HG03520 (cell line): Measurements from ENCODE around the gene TYMP.

Experiments used
- ATAC-seq: cut with Tn5 transposase; IDR thresholded peaks from one replicate; pipeline ENCODE4 v1.9.1; 2021; ENCODE audit warnings: mild to moderate bottlenecking, moderate library complexity; ENCODE audit not compliant: unreplicated experiment

TYMP gene

DNA sequence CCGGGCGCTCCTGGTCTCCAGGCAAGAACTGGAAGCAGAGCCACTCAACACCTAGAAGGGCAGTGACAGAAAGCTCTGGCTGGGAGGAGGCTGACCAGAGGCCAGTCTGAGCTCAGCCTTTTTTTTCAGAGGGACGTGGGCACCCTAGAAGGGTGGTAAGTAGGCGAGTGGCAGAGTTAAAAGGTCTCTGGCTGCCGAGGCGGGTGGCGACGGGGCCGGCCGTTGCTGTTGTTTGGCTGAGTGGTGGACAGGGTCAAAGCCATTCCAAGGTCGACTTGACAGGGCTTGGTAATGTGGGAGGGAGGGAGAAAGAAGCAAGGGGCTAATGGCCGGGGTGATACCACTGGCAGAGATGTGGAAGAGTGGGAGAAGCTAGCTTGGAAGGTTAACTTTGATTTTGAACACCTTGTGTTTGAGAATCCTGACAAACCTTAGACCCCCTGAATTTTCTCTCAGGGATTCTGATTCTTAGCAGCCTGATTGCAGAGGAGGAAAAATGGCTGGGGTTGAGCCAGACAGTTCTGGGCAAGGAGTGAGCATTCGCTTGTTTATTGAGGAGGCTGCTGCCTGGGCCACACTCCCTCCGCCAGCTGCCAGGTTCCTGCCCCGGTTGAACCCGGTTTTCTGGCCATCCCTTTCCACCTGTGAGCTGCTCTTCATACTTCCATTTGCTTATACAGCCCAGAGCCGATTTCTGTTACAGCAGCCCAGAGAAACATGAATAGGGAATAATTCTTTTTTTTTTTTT is 33.8 kb upstream of the TYMP start:
- ATAC-seq = no peak

DNA sequence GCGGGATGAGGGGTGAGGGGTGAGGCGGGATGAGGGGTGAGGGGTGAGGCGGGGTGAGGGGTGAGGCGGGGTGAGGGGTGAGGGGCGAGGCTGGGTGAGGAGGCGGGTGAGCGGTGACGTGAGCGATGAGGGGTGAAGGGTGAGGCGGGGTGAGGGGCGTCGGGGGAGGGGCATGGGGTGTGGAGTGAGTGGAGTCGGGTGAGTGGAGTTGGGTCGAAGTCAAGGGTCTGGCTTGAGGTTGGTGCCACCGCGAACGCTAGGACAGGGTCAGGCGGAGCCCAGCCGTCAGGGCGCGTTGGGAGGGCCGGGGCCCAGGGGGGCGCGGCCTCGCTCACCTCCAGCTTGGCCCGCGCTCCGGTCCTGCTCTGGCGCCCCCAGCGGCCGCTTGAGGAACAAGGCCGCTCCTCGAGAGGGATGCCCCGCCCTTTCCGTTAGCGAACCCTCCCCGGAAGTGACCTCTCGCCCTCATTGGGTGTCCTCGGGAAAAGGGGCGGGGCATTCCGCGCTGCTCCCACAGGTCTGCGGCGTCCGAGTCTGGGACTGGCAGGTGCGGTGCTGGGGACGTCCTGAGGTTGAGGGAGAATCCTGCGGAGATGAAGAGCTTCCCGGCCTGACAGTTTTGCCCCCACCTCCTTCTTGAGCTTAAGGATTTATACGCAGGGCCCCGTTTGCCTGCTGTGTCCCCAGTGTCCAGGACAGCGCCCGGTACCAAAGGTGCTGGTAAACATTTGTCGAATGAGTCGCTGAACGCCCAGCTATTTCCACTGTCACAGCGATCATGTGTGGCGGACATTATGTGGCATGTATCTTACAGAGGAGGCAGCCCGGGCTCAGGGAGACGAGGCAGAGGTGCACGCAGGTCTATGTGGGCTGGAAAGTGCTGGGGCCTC is 33.0 kb upstream of the TYMP start, which contains the start of gene SYCE3:
TSS of gene SYCE3 (minus strand) at position 397 of the 890 bp plus-strand sequence. CDS start 6,514 bp downstream, outside the sequence.
- ATAC-seq = peak; percentile 91

DNA sequence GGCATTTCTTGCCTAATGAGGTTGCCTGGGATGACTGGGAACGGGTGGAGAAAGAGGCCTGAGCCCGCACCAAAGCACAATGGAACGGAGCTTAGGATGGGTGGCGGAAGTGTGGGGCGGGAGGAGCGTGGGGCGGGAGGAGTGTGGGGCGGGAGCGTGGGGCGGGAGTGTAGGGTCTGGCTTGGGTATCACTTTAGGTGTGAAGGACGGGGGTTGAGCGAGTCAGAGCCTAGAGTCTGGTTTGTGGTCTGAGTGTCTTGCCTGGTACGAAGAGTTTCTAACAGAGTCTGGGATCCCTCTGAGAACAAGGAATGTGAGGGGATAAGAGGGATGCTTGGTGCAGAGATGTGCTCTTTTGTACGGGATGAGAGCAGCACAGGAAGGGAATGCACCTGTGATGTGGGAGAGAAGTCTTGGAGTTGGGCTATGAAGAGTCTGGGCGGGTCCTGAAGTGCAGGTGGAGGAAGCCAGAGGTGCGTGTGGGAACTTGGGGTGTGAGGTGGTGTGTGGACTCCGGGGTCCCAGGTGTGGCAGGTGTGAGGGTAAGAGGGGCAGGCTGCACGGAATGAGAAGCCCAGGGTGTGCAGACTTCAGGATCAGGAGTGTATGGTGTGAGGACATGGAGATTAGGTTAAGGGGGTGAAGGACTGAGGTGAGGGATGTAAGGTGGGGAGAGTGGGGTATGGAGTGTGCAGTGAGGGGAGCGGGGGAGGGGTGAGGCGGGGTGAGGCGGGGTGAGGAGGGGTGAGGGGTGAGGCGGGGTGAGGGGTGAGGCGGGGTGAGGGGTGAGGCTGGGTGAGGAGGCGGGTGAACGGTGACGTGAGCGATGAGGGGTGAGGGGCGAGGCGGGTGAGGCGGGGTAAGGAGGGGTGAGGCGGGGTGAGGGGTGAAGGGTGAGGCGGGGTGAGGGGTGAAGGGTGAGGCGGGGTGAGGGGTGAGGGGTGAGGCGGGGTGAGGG is 31.9 kb upstream of the TYMP start:
- no peak for ATAC-seq

DNA sequence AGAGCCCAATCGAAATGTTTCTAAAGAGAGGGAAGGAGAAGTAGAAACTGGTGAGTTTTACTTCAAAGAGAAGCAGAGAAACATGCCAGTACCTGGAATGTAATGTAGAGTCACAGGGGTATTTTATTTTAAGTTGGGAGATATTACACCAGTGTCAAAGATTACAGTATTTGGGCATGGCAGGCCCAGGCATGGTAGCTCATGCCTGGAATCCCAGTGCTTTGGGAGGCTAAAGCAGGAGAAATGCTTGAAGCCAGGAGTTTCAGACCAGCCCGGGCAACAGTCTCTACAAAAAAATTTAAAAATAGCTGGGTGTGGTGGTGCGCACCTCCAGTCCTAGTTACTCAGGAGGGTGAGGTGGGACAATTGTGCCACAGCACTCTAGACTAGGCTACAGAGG is 30.2 kb upstream of the TYMP start:
- ATAC-seq = no peak

DNA sequence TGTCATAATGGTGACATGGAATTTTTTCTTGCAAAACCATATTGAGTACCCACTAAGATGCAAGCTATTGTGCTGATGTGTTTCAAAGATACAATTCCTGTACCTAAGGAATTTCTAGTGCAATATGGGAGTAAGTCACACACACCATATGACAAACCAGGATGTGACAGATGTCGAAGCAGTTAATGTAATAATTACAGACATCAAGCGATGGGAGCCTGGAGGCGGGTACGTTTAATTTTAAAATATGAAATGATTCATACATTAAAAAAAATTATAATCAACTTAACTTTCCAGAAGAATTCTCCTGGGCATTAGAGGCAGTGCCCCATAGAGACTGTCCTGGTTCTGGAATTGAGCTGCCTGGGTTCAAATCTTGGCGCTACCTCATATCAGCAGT is 26.9 kb upstream of the TYMP start:
- ATAC-seq = no peak

DNA sequence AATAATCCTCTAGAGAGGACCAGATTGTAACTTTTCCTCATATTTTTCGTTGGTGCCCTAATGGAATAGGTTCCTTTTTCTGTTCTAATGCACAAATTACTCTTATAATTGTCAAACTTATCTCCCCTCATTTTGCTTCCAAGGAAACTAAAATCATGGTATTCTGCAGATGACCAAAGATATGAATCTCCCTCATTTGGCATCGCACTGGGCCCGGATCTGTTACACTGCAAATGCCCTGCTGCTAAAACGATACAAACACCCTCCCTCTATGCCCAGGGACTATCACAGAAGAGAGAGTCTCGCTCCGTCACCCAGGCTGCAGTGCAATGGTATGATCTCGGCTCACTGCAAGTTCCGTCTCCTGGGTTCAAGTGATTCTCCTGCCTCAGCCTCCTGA is 23.5 kb upstream of the TYMP start:
- ATAC-seq = no peak

DNA sequence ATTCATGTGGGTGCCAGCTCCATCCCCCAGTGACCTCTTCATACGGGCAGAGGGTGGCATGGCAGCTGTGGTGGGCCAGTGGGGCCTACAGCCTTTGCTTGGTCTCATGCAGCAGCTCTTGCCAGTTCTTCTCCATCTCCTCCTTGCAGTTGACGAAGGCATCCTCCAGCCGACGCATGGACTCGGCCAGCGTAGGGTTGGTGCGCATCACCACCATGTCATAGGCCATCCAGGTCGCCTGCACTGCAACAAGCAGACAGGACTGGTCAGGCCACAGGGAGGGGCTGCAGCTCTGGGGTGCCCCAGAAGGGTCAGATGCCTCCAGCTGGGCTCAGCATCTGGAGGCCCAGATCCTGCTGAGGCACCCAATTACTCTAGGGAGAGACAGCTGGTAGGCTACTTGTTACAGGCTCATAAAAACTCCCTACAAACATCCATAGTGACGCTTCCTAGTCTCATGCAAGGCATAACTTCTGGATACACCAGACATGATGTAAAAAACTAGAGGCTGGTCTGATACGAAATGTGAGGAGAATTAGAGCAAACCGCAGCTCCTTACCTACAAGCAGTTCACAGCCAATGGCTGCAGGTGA is 21.4 kb upstream of the TYMP start:
- ATAC-seq = no peak

DNA sequence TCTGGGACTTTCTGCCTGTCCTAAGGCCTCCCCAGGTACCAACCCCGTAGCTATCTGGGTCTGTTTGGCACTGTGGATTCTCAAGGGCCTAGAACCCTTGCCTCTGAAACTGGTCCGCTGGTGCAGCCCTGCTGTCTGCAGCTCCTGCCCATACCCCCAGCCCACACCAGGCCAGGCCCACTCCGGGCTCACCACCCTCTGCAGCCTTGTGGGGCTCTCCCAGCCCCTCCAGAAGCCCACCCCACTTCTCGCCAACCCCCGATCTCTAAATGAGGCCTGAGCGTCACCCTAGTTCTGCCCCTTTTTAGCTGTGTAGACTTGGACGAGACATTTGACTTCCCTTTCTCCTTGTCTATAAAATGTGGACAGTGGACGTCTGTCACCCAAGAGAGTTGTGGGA is 20.6 kb upstream of the TYMP start:
- ATAC-seq = no peak

DNA sequence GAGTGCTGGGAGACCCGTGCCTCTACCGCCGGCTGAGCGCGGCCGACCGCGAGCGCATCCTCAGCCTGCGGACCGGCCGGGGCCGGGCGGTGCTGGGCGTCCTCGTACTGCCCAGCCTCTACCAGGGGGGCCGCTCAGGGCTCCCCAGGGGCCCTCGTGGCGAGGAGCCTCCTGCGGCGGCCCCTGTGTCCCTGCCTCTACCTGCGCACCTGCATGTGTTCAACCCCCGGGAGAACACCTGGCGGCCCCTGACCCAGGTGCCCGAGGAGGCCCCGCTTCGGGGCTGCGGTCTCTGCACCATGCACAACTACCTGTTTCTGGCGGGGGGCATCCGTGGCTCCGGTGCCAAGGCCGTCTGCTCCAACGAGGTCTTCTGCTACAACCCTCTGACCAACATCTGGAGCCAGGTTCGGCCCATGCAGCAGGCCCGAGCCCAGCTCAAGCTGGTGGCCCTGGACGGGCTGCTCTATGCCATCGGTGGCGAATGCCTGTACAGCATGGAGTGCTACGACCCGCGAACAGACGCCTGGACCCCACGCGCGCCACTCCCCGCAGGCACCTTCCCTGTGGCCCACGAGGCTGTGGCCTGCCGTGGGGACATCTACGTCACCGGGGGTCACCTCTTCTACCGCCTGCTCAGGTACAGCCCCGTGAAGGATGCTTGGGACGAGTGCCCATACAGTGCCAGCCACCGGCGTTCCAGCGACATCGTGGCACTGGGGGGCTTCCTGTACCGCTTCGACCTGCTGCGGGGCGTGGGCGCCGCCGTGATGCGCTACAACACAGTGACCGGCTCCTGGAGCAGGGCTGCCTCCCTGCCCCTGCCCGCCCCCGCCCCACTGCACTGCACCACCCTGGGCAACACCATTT is 19.3 kb upstream of the TYMP start:
- no peak for ATAC-seq

DNA sequence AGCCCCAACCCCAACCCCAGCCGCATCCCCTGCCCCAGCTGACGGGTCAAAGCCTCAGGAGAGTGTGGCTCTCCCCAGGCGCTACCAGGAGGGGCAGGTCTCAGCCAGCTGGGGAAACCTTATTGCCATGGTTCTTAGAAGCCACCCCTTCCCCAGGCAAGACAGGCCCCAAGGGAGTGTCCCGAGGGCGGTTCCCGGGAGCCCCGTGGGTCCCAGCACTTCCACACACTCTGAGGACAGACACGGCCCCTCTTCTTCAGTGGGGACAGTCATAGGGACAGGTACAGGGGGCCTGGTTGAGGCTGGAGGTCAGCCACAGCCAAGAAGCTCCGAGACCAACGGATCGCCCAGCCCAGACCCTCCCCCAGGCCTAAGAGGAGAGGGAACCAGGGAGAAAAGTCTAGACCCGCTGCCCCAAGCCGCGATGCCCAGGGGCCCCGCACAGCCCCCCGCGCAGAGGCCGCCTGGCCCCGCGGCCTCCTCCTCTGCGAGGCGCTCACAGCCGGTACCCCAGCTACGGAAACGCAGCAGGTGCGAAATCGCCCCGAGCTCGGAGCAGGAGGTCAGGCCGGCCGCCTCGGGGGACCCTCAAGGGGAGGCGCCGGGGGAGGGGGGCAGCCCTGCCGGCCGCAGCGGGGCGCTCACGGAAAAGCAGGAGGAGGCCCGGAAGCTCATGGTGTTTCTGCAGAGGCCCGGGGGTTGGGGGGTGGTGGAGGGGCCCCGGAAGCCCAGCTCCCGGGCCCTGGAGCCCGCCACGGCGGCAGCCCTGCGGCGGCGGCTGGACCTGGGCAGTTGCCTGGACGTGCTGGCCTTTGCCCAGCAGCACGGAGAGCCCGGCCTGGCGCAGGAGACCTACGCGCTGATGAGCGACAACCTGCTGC is 18.5 kb upstream of the TYMP start:
- no peak for ATAC-seq

DNA sequence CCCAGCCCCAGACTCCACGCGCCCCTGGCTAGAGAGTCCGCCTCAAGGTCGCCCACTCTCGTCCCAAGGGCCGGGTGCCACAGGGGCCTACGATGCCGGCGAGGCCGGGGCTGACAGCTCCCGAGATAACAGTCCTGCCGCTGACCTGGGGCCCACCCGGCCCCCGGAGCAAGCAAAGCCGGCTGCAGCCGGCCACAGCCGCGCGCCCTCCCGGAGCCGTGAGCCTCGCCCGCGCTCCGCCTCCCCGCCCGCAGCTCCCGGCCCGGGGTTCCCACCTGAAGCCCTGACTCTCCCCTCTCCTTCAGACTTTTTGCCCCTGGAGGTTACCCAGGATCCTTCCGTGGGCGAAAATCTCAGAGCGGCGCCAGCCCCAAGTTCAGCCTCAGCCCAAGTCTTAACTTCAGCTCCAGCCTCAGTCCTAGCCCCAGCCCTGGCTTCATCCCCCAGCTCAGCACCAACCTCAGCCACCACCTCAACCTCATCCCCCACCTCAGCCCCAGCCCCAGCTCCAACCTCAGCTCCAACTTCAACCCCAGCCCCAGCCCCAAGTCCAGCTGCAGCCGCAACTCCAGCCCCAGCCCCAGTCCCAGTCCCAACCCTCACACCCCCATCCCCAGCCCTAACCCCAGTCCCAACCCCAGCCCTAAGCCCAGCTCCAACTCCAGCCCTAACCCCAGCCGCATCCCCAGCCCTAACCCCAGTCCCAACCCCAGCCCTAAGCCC is 17.6 kb upstream of the TYMP start:
- no peak for ATAC-seq

DNA sequence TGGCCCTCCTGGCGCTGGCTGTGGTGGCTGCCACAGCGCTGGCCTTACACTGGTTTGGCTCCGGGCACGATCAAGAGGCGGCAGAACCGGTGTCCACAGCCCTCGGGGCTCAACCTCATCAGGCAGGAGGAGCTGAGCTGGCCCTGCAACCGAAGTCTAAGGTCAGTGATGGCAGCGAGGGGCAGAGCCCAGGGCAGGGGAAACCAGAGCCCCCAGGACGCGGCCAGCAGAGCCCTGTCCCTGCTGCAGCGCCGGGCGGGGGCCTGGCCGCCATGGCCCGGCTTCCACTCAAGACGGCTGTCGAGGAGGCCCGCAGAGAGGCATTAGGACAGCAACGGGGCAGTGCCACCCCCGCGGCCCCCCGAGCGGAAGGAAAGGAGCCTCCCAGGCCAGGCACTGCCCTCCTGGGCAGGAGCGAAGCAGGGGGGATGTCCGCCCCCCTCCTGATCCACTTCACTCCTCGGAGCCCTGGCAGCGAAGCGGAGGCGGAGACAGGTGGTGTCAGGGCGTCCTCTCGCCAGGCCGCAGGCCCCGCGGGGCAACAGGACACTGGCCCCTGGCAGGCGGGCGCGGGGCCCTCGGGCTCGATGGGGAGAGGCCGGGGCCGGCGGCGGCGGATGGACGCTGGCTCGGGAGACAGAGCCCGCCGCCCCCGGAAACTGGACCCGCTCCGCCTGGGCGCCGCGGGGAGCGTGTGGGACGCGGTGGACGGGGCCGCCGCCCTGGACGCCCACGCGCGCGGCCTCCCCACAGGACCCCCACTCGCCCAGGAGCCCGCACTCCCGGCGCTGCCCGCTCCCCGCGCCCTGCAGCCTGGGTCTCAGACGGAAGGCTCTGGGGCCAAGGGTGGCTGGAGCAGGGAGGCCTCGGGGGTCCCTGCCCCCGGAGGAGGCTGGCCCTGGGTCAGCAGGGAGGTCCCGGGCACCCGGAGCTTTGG is 16.8 kb upstream of the TYMP start:
- ATAC-seq = no peak

DNA sequence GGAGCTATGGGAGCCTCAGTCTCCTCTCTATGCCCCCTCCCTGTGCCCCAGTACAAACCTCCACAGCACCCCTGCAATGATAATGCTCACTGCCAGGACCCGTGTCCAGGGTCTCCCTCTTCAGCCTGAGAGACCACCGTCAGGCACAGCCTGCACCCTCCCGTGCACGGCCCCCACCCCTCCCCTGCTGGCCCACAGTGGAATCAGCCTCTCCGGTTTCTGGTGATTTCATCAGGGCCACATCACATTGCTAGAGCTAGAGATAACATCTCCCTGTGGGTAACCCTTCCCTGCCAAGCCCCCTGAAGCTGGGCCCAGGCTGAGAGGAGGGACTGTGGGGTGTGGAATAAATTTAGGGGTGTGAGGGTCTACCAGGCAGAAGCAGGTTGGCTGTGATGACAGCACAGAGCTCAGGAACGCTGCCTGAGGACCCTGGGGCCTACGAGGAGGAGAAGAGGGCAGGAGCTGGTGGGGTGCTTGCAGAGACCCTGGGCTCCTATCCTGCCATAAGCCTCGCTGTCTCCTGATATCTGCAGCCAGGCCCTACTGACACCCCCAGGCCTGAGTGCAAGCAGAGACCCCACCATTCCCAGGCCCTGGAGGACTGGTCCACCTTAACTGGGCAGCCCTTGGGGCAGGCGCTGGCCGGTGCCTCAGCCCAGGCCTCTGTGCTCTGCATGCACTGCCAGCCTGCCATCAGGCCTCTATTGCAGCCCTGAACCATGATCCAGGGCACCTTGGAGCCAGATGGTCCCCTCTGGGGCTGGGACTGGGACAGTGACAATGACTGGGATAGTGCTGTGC is 15.9 kb upstream of the TYMP start, which contains the start of gene KLHDC7B:
TSS of gene KLHDC7B (plus strand) at position 378 of the 804 bp plus-strand sequence. CDS start at position 723, 345 bp downstream.
- no peak for ATAC-seq

DNA sequence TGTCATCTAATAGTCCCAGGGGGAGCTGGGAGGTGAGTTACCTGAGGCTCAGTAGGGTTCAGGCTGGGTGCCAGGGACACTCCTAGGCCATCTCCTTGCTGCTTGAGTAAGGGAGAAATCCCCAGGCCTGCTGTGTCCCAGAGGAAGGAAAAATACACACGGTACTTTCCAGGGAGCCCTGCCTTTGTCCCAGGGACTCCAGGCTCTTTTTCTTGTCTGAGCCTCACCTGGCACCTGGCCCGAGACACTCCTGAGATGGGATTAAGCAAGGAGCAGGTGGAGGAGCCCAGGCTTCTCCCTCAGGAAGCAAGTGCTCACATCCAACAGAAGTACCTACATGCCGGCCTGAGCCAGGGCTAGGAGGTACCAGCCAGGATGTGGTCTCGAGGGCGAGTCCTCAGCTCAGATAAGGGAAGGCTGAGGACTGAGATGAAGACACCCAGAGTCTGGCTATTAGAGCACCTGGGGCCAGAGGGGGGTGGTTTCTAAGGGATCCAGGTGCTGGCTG is 15.0 kb upstream of the TYMP start:
- ATAC-seq = no peak

DNA sequence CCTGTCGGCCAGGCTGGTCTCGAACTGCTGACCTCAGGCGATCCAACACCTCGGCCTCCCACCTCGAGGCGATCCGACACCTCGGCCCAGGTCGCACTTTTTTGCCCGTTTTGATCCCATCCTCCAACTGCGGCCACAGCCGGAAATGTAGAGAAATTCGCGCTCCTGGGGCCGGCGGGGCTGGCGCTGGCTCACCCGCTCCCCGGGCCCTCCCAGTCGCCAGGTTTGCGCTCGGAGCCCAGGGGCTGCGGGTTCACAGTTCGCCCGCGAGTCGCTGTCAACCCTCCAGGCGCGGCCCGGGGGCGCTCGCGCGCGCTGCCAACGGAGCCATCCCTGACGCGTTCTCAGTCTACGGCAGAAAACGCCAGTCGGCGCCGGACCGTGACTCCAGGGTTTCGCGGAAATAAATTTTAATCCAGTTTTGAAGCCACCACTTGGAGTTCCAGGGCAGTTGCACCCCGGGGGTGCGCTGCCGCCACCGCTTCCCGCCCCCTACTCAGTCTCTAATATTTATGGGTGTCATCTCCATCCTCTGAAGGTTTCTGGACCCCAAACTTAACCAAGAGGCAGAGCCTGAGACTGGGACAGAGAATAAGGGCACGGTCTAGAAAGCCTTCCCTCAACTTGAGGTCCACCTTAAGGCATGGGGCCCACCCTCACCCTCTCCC is 14.4 kb upstream of the TYMP start:
- no peak for ATAC-seq
